GM12878 (cell line): ENCODE data around the gene ERG.

Experiments used
- CTCF ChIP-seq, 3 experiments: IDR thresholded peaks in 2 of 3; conservative IDR thresholded peaks in 1 of 3; 2 replicates each; pipeline ENCODE4 v1.5.1; 2011; ENCODE audit warnings: low read depth in 3 of 3, low read length in 3 of 3, mild to moderate bottlenecking in 3 of 3, control low read depth in 2 of 3, moderate library complexity in 2 of 3, inconsistent platforms in 1 of 3, mixed read lengths in 1 of 3; ENCODE audit not compliant: control insufficient read depth in 2 of 3, insufficient read depth in 1 of 3; ENCODE audit errors: extremely low read depth in 1 of 3
- KDM1A ChIP-seq: fragments of 200-600 bp; sonication (generic); IDR thresholded peaks from 2 replicates; pipeline ENCODE4 v1.6.1; 2016; ENCODE audit warnings: borderline replicate concordance
- MYC ChIP-seq: IDR thresholded peaks from 2 replicates; pipeline ENCODE4 v1.6.1; 2011; ENCODE audit warnings: mild to moderate bottlenecking, low read length, moderate library complexity, inconsistent platforms; ENCODE audit not compliant: insufficient read depth, insufficient replicate concordance, insufficient read length, severe bottlenecking
- POLR2A ChIP-seq: IDR thresholded peaks from 2 replicates; pipeline ENCODE4 v1.6.1; 2011; ENCODE audit warnings: low read depth, mild to moderate bottlenecking, low read length
- POLR2AphosphoS2 ChIP-seq: IDR thresholded peaks from 2 replicates; pipeline ENCODE4 v1.6.1; 2011; ENCODE audit warnings: low read depth, mild to moderate bottlenecking, low read length, improper control_type of control experiment, moderate library complexity
- RFX5 ChIP-seq: IDR thresholded peaks from 2 replicates; pipeline ENCODE4 v1.6.1; 2011; ENCODE audit warnings: low read depth, low read length, improper control_type of control experiment
- SIN3A ChIP-seq: IDR thresholded peaks from 2 replicates; pipeline ENCODE4 v1.6.1; 2012; ENCODE audit warnings: low read depth, low read length, improper control_type of control experiment
- TAF1 ChIP-seq: IDR thresholded peaks from 2 replicates; pipeline ENCODE4 v1.6.1; 2011; ENCODE audit warnings: mild to moderate bottlenecking, low read depth, low read length, borderline replicate concordance
- WRNIP1 ChIP-seq: IDR thresholded peaks from 2 replicates; pipeline ENCODE4 v1.6.1; 2011; ENCODE audit warnings: low read depth, low read length, improper control_type of control experiment, borderline replicate concordance

GRCh38 chr21:38471766-38472165 lies 26.5 kb downstream of the ERG start:
- TF ChIP-seq WRNIP1 (no peak), KDM1A (no peak), TAF1 (no peak), MYC (no peak), POLR2AphosphoS2 (no peak), SIN3A (no peak), CTCF (IDR thresholded peaks at IDR 0.05 in 2 of 3, conservative IDR thresholded peaks at IDR 0.05 in 1 of 3; ENCODE audit: control insufficient read depth in 2 of 3, extremely low read depth in 1 of 3, insufficient read depth in 1 of 3, low read depth in 3 of 3, low read length in 3 of 3) (no peak), RFX5 (no peak), POLR2A (no peak)
